ENCODE data around the gene KMT5C.
A peak's percentile ranks its signal among the peaks of the same experiment; 100 is the strongest.

KMT5C gene

GRCh38 chr19:55339105-55339888, at the start of gene KMT5C:
TSS of gene KMT5C (plus strand) at chr19:55339876. CDS start at chr19:55341937, 2,061 bp downstream.
- peak; percentile 100 for DNase-seq

GRCh38 chr19:55297267-55297666, 42.4 kb upstream of the KMT5C start:
- DNase-seq = no peak

- no peak for DNase-seq
These were observed 39.7 kb upstream of the KMT5C start for GRCh38 chr19:55299991-55300390.

GRCh38 chr19:55300886-55301458, 38.7 kb upstream of the KMT5C start:
- no peak for DNase-seq

- DNase-seq = peak; percentile 65
These were observed 38.0 kb upstream of the KMT5C start for GRCh38 chr19:55301459-55302317.

- no peak for DNase-seq
These were observed 37.4 kb upstream of the KMT5C start for GRCh38 chr19:55302318-55302703.

GRCh38 chr19:55303477-55303876, 36.2 kb upstream of the KMT5C start:
- no peak for DNase-seq

- DNase-seq = no peak
These were observed 35.2 kb upstream of the KMT5C start for GRCh38 chr19:55304279-55304978.

- no peak for DNase-seq
These were observed 34.7 kb upstream of the KMT5C start for GRCh38 chr19:55304980-55305379.

- peak; percentile 15 for DNase-seq
These were observed 34.2 kb upstream of the KMT5C start for GRCh38 chr19:55305491-55305890.

GRCh38 chr19:55305983-55306562, 33.6 kb upstream of the KMT5C start:
- DNase-seq = no peak

- no peak for DNase-seq
These were observed 33.0 kb upstream of the KMT5C start for GRCh38 chr19:55306712-55307111.

GRCh38 chr19:55308281-55308680, 31.4 kb upstream of the KMT5C start:
- DNase-seq = no peak

GRCh38 chr19:55309448-55309847, 30.2 kb upstream of the KMT5C start:
- DNase-seq = no peak

- DNase-seq = no peak
These were observed 29.2 kb upstream of the KMT5C start for GRCh38 chr19:55310498-55310897.

- DNase-seq = no peak
These were observed 28.3 kb upstream of the KMT5C start for GRCh38 chr19:55311397-55311796.

- no peak for DNase-seq
These were observed 27.9 kb upstream of the KMT5C start for GRCh38 chr19:55311797-55312196.

- no peak for DNase-seq
These were observed 26.8 kb upstream of the KMT5C start for GRCh38 chr19:55312621-55313512.

- no peak for DNase-seq
These were observed 25.3 kb upstream of the KMT5C start for GRCh38 chr19:55314396-55314795.

GRCh38 chr19:55315956-55316525, 23.6 kb upstream of the KMT5C start:
- no peak for DNase-seq

- no peak for DNase-seq
These were observed 23.0 kb upstream of the KMT5C start for GRCh38 chr19:55316646-55317045.
